Adrenal gland (tissue), 12 donors: ENCODE measurements around the gene BCL7A. TPM values are rescaled to one million over a fixed set of nuclear protein-coding genes. Genes with fewer than 3 reads are reported as not detected.

Source experiments
- DNase-seq, 7 donors: peaks; one replicate each; pipeline ENCODE4 v3.0.0-alpha.2; 2019 to 2020
- H3K27ac ChIP-seq, 5 donors: fragments of 200-600 bp; sonication (generic) in 4 of 5; 1 replicate in 3 of 5; 2 replicates in 2 of 5; pipeline versions ENCODE4 v1.5.1 to v1.8.0; 2016 to 2020; ENCODE audit warnings: mild to moderate bottlenecking in 1 of 5
- H3K27me3 ChIP-seq: fragments of 200-600 bp; 2 replicates; pipeline ENCODE4 v1.8.0; 2021
- H3K36me3 ChIP-seq, 2 donors: fragments of 200-600 bp; replicated peaks in 1 of 2; 1 replicate in 1 of 2; 2 replicates in 1 of 2; pipeline versions ENCODE4 v1.5.1 to v1.8.0; 2018 to 2022
- H3K4me1 ChIP-seq, 2 donors: fragments of 200-600 bp; replicated peaks in 1 of 2; 1 replicate in 1 of 2; 2 replicates in 1 of 2; pipeline versions ENCODE4 v1.5.1 to v1.8.0; 2018 to 2021
- H3K4me3 ChIP-seq, 4 donors: fragments of 200-600 bp; sonication (generic) in 3 of 4; one replicate each; pipeline ENCODE4 v1.5.1; 2016 to 2018
- H3K9me3 ChIP-seq, 3 donors: fragments of 200-600 bp; sonication (generic) in 1 of 3; replicated peaks in 1 of 3; 1 replicate in 2 of 3; 2 replicates in 1 of 3; pipeline versions ENCODE4 v1.5.1 to v1.8.0; 2016 to 2021
- CTCF ChIP-seq, 6 experiments: fragments of 450-650 bp in 4 of 6; fragments of 200-600 bp in 2 of 6; sonication (generic) in 1 of 6; IDR thresholded peaks; 1 replicate in 5 of 6; 2 replicates in 1 of 6; pipeline versions ENCODE4 v1.5.1 to v1.8.0; 2016 to 2021; ENCODE audit warnings: antibody characterized with exemption in 6 of 6, mild to moderate bottlenecking in 2 of 6, moderate library complexity in 1 of 6
- POLR2A ChIP-seq, 2 donors: fragments of 450-650 bp; IDR thresholded peaks; one replicate each; pipeline ENCODE4 v1.6.1; 2017; ENCODE audit warnings: antibody characterized with exemption in 2 of 2, mild to moderate bottlenecking in 2 of 2, moderate library complexity in 1 of 2
- WGBS, 4 donors: extraction: QIAGEN DNeasy Blood & Tissue Kit in 2 of 4; methylation state at CpG; one replicate each; pipeline versions ENCODE4 v1.1.5 to v1.1.7; 2013 to 2017; 5-methylcytosine and 5-hydroxymethylcytosine counted together
- intact Hi-C, 2 donors: fragments of 100-400 bp; cut with DNase I; formaldehyde crosslinking; loops; one replicate each; pipeline versions ENCODE4 v1.14.1 to v1.15.0; 2022 to 2023
- polyA plus RNA-seq, 3 donors: library from polyadenylated mRNA; stranded (reverse); fragments of 200-250 nt in 2 of 3; fragments of 350-450 nt in 1 of 3; fragmentation: Illumina TruSeq in 1 of 3; extraction: RNeasy Lipid Tissue Mini Kit (QIAGEN cat#74804) in 1 of 3; gene quantifications; one replicate each; pipeline ENCODE4 v1.2.3, GENCODE V29; 2013 to 2014
- total RNA-seq, 9 donors: library from RNA; depleted of rRNA in 4 of 9; stranded (reverse); fragments of >200 nt in 4 of 9; fragments of 120-200 nt in 1 of 9; fragmentation: NEBNext Ultra II Directional in 1 of 9; extraction: Animal tissue kit (Norgen Biotek cat#: 25700) in 1 of 9; gene quantifications; one replicate each; pipeline versions ENCODE4 v1.1.0 to v1.2.4, GENCODE V29; 2013 to 2023
- donor health status: healthy with polysubstance abuse.
- donor health status: Bipolar disorder and iron deficiency.
- donor health status: DM: yes; HTN: yes; CAD: no.
- donor health status: DM: no; HTN: no; CAD: no.
- donor health status: DM: no; HTN: no; CAD: no.
- donor health status: DM: yes; HTN: yes; CAD: no.

The BCL7A gene
- total and polyA plus RNA-seq, 12 donors: 1.6 to 11.5 (median 5.0) TPM

DNA sequence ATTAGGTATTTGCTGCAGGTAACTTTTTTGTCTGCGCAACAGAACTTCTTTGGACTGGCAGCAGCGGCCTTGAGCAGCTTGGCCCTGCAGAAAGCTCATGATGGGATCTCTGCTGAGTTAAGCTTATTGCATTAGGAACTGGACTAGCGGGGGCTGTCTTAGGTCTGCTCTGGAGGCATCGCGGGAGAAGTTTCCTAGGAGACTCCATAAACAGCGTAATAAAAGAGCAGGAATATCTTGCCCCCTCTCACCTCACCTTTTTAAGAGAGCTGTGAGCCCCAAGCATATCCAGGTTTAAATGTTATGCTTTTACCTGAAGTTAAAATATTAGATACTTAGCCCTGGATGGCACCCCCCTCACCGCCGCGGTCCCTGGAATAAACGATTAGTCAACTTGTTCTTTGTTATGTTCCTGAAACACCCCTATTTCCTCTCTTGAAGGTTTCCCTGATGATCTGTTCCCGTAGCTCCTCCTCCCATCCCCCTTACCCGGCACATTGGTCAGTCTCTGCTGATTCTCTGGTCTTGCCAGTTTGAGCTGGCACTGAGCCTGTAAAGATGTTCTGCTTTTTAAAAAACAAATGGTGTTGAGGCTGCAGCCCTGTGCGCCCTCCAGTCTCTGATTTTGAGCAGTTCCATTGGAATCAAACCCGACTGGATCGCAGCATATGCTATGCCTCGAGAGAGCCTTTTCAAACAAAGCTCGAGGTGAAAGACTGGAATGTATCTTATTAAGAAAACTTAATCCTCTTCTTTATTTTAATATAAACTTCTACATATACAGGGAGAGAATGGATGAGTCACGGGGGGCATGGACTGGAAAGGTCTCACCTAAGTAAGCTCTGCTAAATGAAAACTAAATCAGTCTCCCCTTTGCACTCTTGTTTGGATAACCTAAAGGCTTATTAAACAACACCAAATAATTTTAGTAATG lies 58.7 kb downstream of the BCL7A start:
- Histone ChIP-seq H3K4me1 (peaks cover 33 to 40% of the 10 kb centered on the region in 2 donors), H3K27me3 (no peaks in the 10 kb centered on the region), H3K9me3 (no peaks in the 10 kb centered on the region), H3K27ac (peak overlapping the region; percentile 51 to 92 (median 82)), H3K36me3 (peaks cover 0 to 13% of the 10 kb centered on the region in 2 donors), H3K4me3 (peak overlapping the region; percentile 25 to 91 (median 64))
- intact Hi-C loops: no loop called here
- TF ChIP-seq CTCF (IDR thresholded peaks at IDR 0.05) (no peak), POLR2A (IDR thresholded peaks at IDR 0.05) (peak; percentile 43 to 82)
- DNase-seq: peak; percentile 74 to 94 (median 90)
- 2 to 6% (median 4%) methylated on average over 14 to 18 of the region's 18 CpGs for WGBS, 4 donors

DNA sequence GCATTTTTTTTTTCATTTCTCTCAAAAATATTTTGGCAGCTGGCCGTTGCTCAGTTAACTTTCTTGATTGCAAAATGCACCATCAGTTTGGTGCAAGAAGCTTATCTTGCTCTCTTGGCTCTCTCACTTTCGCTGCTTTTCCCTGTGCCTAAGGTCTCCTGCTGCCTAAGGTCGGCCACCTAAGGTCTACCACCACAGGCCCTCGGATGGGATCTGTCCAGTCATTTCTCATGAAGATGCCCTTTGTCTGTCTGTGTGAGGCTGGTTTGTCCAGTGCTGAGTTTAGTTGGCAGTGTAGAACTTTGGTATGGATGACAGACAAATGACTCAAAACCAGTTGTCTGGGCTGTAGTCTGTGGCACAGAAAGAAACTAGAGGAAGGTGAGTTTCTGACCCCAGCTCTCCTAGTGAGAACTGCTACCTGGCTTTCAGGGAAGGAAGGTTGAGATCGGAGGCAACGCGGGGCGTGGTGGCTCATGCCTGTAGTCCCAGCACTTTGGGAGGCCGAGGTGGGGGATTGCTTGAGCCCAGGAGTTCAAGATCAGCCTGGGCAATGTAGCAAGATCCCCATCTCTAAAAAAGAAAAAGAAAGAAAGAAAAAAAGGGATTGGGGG lies 59.5 kb downstream of the BCL7A start:
- DNase-seq: peak in 5 of 7 donors; percentile 35 to 63 (median 58)
- Histone ChIP-seq H3K27me3 (no peaks in the 10 kb centered on the region), H3K4me1 (peaks cover 33 to 44% of the 10 kb centered on the region in 2 donors), H3K36me3 (peaks cover 0 to 20% of the 10 kb centered on the region in 2 donors), H3K27ac (peak overlapping the region; percentile 51 to 92 (median 82)), H3K9me3 (no peaks in the 10 kb centered on the region), H3K4me3 (peak overlapping the region in 1 of 4 donors; percentile 91)
- 46 to 51% (median 48%) methylated on average over 9 of the region's 9 CpGs for WGBS, 4 donors
- intact Hi-C loops: no loop called here
- TF ChIP-seq POLR2A (IDR thresholded peaks at IDR 0.05) (no peak), CTCF (IDR thresholded peaks at IDR 0.05) (no peak)

DNA sequence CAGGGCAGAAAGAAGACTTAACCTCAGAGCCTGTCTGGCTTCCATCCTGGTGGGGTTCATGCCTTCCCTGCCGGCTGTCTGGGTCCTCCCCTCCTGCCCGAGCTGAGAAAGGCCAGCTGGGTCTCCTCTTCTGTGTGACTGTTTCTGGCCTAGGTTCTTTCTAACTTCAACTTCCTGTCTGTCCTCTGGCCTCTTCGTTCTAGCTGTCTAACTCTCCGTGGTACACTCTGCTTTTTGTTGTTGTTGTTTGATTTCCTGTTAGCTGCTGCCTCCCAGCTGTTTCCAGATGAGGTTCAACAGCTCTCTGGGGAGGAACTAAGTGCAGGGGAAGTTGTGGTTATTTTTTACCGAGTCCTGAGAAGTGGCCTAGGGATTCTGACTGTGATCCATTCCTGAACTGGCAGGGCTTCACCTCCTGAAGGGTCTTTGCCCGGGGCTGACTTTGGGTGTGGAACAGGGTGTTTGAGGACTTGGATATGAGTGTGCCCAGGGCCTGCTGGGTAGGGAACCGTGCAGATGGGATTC lies 60.1 kb downstream of the BCL7A start:
- peaks cover 33 to 50% of the 10 kb centered on the region in 2 donors for H3K4me1 ChIP-seq
- no peaks in the 10 kb centered on the region for H3K27me3 ChIP-seq
- peak in 6 of 7 donors; percentile 33 to 70 (median 49) for DNase-seq
- H3K9me3 ChIP-seq: no peaks in the 10 kb centered on the region
- peak overlapping the region; percentile 51 to 92 (median 82) for H3K27ac ChIP-seq
- WGBS, 4 donors: 11 to 20% (median 15%) methylated on average over 7 of the region's 7 CpGs
- peaks cover 0 to 20% of the 10 kb centered on the region in 2 donors for H3K36me3 ChIP-seq
- peak overlapping the region in 1 of 4 donors; percentile 91 for H3K4me3 ChIP-seq
- no peak for TF ChIP-seq POLR2A (IDR thresholded peaks at IDR 0.05)
- intact Hi-C loops: no loop called here

GRCh38 chr12:122082621-122083356 lies 61.1 kb downstream of the BCL7A start:
- Histone ChIP-seq H3K36me3 (peaks cover 0 to 20% of the 10 kb centered on the region in 2 donors), H3K4me3 (peak overlapping the region in 1 of 4 donors; percentile 91), H3K4me1 (peaks cover 33 to 56% of the 10 kb centered on the region in 2 donors), H3K9me3 (no peaks in the 10 kb centered on the region), H3K27ac (peak overlapping the region in 4 of 5 donors; percentile 51 to 92 (median 80)), H3K27me3 (no peaks in the 10 kb centered on the region)
- DNase-seq: peak in 3 of 7 donors; percentile 19 to 51 (median 46)
- intact Hi-C loops: no loop called here
- TF ChIP-seq CTCF (IDR thresholded peaks at IDR 0.05) (no peak), POLR2A (IDR thresholded peaks at IDR 0.05) (peak in 1 of 2 donors; percentile 5)
- whole genome bisulfite sequencing, 4 donors: 28 to 39% (median 32%) methylated on average over 6 of the region's 6 CpGs
